ENCODE measurements around the gene SLC13A3. TPM values are rescaled to one million over a fixed set of nuclear protein-coding genes. Genes with fewer than 3 reads are reported as not detected.

Gene SLC13A3
- total and polyA plus RNA-seq, 2 of the 4 experiments (the other 2 are of a cell fraction), result 2.5 to 4.2 TPM

- in situ Hi-C loops (cut with MboI; ENCODE audit: low sequenced_read_pairs), result no loop called here
- Histone ChIP-seq H3K56ac (ENCODE audit: extremely low read depth, insufficient read depth, low read length) (no peak overlapping the region), H3K4ac (ENCODE audit: low read depth, low read length) (no peak overlapping the region), H2BK120ac (ENCODE audit: low read depth, low read length) (no peak overlapping the region), H3K14ac (replicated peaks; ENCODE audit: low read depth, low read length) (no peak overlapping the region), H2AK9ac (replicated peaks; ENCODE audit: low read depth, low read length, poor library complexity) (no peak overlapping the region), H3K23ac (ENCODE audit: low read depth, low read length) (no peak overlapping the region), H3K18ac (ENCODE audit: low read depth, low read length) (no peak overlapping the region), H4K91ac (ENCODE audit: insufficient read depth, low read depth, low read length) (no peak overlapping the region), H3K27me3 (ENCODE audit: control insufficient read depth, insufficient read depth, low read length) (no peaks in the 10 kb centered on the region), H3K4me3 (ENCODE audit: insufficient read depth, low read depth, low read length) (no peak overlapping the region), H3K9me3 (ENCODE audit: control insufficient read depth, insufficient read depth, low read length) (peaks cover 10% of the 10 kb centered on the region), H3K4me1 (ENCODE audit: control insufficient read depth, insufficient read depth, low read length) (no peaks in the 10 kb centered on the region), H3K36me3 (ENCODE audit: control insufficient read depth, insufficient read depth, low read length) (no peaks in the 10 kb centered on the region; the same call in 1 of the 2 replicates), H4K20me1 (ENCODE audit: insufficient read depth, low read length) (no peaks in the 10 kb centered on the region), H3K9me1 (ENCODE audit: insufficient read depth, low read length) (no peaks in the 10 kb centered on the region), H2AK5ac (ENCODE audit: low read depth, low read length) (no peak overlapping the region), H3K79me1 (ENCODE audit: low read depth in 1 of 2, low read length in 2 of 2) (no peaks in the 10 kb centered on the region), H3K9ac (ENCODE audit: low read depth, low read length) (no peak overlapping the region), H4K5ac (ENCODE audit: low read depth, low read length) (no peak overlapping the region), H3K4me2 (ENCODE audit: low read depth, low read length) (no peak overlapping the region), H2BK15ac (ENCODE audit: low read depth, low read length) (no peak overlapping the region), H2BK5ac (ENCODE audit: low read depth, low read length, poor library complexity, severe bottlenecking) (no peak overlapping the region), H4K8ac (ENCODE audit: low read depth in 2 of 2, low read length in 2 of 2) (no peak overlapping the region), H3K27ac (ENCODE audit: insufficient read depth, low read length) (no peak overlapping the region), H2BK20ac (ENCODE audit: low read depth, low read length) (no peak overlapping the region), H2AFZ (replicated peaks; ENCODE audit: low read length, poor library complexity) (no peak overlapping the region)
- ChIA-PET CTCF (no interaction called here), POLR2A (ENCODE audit: unreplicated experiment) (no interaction called here)
- dilution Hi-C loops (cut with HindIII; ENCODE audit: low sequenced_read_pairs, unreplicated experiment), result no loop called here
- intact Hi-C loops (cut with micrococcal nuclease), result no loop called here
- ATAC-seq (ENCODE audit: low read depth) (no peak), DNase-seq (no peak)
- BruUV-seq (replicated peaks), result no TSS peak
- no peak for TF ChIP-seq NFE2L2 (IDR thresholded peaks at IDR 0.05; ENCODE audit: low read depth, low read length)
- TF ChIP-seq RAD21 (IDR thresholded peaks at IDR 0.05; ENCODE audit: low read length), result no peak
- no peak for TF ChIP-seq CHD1 (IDR thresholded peaks at IDR 0.05; ENCODE audit: low read depth, low read length)
- TF ChIP-seq MAZ (IDR thresholded peaks at IDR 0.05; ENCODE audit: borderline replicate concordance, low read depth, low read length), result no peak
- TF ChIP-seq, protein P1, sequence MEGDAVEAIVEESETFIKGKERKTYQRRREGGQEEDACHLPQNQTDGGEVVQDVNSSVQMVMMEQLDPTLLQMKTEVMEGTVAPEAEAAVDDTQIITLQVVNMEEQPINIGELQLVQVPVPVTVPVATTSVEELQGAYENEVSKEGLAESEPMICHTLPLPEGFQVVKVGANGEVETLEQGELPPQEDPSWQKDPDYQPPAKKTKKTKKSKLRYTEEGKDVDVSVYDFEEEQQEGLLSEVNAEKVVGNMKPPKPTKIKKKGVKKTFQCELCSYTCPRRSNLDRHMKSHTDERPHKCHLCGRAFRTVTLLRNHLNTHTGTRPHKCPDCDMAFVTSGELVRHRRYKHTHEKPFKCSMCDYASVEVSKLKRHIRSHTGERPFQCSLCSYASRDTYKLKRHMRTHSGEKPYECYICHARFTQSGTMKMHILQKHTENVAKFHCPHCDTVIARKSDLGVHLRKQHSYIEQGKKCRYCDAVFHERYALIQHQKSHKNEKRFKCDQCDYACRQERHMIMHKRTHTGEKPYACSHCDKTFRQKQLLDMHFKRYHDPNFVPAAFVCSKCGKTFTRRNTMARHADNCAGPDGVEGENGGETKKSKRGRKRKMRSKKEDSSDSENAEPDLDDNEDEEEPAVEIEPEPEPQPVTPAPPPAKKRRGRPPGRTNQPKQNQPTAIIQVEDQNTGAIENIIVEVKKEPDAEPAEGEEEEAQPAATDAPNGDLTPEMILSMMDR (conservative IDR thresholded peaks at IDR 0.05; ENCODE audit: low read depth, low read length), result no peak
- no peak for TF ChIP-seq RFX5 (IDR thresholded peaks at IDR 0.05; ENCODE audit: low read depth, low read length)
- TF ChIP-seq CEBPB (IDR thresholded peaks at IDR 0.05; ENCODE audit: low read depth, low read length), result no peak
- TF ChIP-seq, protein P2, sequence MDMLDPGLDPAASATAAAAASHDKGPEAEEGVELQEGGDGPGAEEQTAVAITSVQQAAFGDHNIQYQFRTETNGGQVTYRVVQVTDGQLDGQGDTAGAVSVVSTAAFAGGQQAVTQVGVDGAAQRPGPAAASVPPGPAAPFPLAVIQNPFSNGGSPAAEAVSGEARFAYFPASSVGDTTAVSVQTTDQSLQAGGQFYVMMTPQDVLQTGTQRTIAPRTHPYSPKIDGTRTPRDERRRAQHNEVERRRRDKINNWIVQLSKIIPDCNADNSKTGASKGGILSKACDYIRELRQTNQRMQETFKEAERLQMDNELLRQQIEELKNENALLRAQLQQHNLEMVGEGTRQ (IDR thresholded peaks at IDR 0.05; ENCODE audit: low read depth, low read length), result no peak
- TF ChIP-seq MAFK (IDR thresholded peaks at IDR 0.05; ENCODE audit: low read depth, low read length), result no peak
- no peak for TF ChIP-seq MXI1 (IDR thresholded peaks at IDR 0.05; ENCODE audit: borderline replicate concordance, low read depth, low read length)
- 92% methylated on average over 2 of the region's 6 CpGs; no CpG with 5 or more reads in 1 of the 2 experiments for WGBS, 2 experiments (ENCODE audit: extremely low coverage in 2 of 2, insufficient read length in 1 of 2)
Observed at GRCh38 chr20:46666818-46667515, 15.7 kb upstream of the SLC13A3 start.
